HCT116 (cell line): ENCODE results near the gene CTBP2. TPM values are rescaled to one million over a fixed set of nuclear protein-coding genes. Genes with fewer than 3 reads are reported as not detected.

ENCODE experiments used
- ATAC-seq: fragments of 200-7000 bp; cut with Tn5 transposase; 2 replicates; pipeline ENCODE4 v1.9.1; 2020; ENCODE audit warnings: mild to moderate bottlenecking, moderate library complexity
- BruUV-seq: library from RNA; stranded (reverse); fragments of 400-500 nt; replicated peaks from 2 replicates; lab custom pipeline; 2021; lab: Mats Ljungman, UMichigan
- CTCF ChIA-PET: fragments of 300-600 bp; sonication (Branson Sonifier 250); formaldehyde crosslinking; loops from one replicate; lab custom pipeline; 2021; ENCODE audit warnings: antibody characterized with exemption; lab: Charles Lee
- POLR2A ChIA-PET: fragments of 300-600, 350-600 bp; sonication (Branson Sonifier 250); formaldehyde crosslinking; loops from one replicate; lab custom pipeline; 2021; ENCODE audit warnings: antibody characterized with exemption; lab: Charles Lee
- RAD21 ChIA-PET, 2 experiments: fragments of 300-600 bp; sonication (Branson Sonifier 250); formaldehyde crosslinking; loops; one replicate each; lab custom pipeline; 2023; ENCODE audit warnings: low total read pairs in 2 of 2; ENCODE audit not compliant: uncharacterized antibody in 2 of 2, unreplicated experiment in 2 of 2, low non-redundant PET in 1 of 2; lab: Charles Lee
- DNase-seq: peaks from one replicate; pipeline ENCODE4 v3.0.0-alpha.2; 2010; ENCODE audit warnings: low read depth, low spot score
- H2AFZ ChIP-seq: fragments of 200-600 bp; shearing (Covaris generic), sonication (generic); 2 replicates; pipeline ENCODE4 v1.6.1; 2017; ENCODE audit warnings: low read depth, mixed run types, mixed read lengths, antibody characterized with exemption, low read length; ENCODE audit not compliant: poor library complexity, severe bottlenecking
- H3K27ac ChIP-seq: 2 replicates; pipeline ENCODE4 v1.5.1; 2012; ENCODE audit warnings: low read depth, low read length
- H3K27me3 ChIP-seq: fragments of 200-600 bp; sonication (generic); 2 replicates; pipeline ENCODE4 v1.6.1; 2016; ENCODE audit warnings: mixed run types, low read length, mixed read lengths; ENCODE audit not compliant: insufficient read depth
- H3K36me3 ChIP-seq, 2 experiments: fragments of 200-500 bp in 1 of 2; fragments of 200-600 bp in 1 of 2; sonication (Bioruptor generic) in 1 of 2; sonication (generic) in 1 of 2; 2 replicates each; pipeline versions ENCODE4 v1.5.1 to v1.6.1; 2014 to 2016; ENCODE audit warnings: low read length in 2 of 2, inconsistent platforms in 1 of 2, mixed read lengths in 1 of 2, mixed run types in 1 of 2; ENCODE audit not compliant: insufficient read depth in 2 of 2, control insufficient read depth in 1 of 2
- H3K4me1 ChIP-seq, 2 experiments: fragments of 200-600 bp in 1 of 2; sonication (generic) in 1 of 2; 2 replicates each; pipeline versions ENCODE4 v1.5.1 to v1.6.1; 2012 to 2017; ENCODE audit warnings: low read length in 2 of 2, inconsistent platforms in 1 of 2, mild to moderate bottlenecking in 1 of 2, mixed read lengths in 1 of 2, mixed run types in 1 of 2, moderate library complexity in 1 of 2; ENCODE audit not compliant: insufficient read depth in 2 of 2, control insufficient read depth in 1 of 2
- H3K4me2 ChIP-seq: fragments of 200-600 bp; sonication (generic); 2 replicates; pipeline ENCODE4 v1.6.1; 2017; ENCODE audit warnings: mixed run types, low read length, mixed read lengths
- H3K4me3 ChIP-seq, 2 experiments: fragments of 200-600 bp in 1 of 2; sonication (generic) in 1 of 2; replicated peaks in 1 of 2; 2 replicates each; pipeline ENCODE4 v1.5.1; 2011 to 2016; ENCODE audit warnings: low read length in 2 of 2, control low read depth in 1 of 2, low read depth in 1 of 2, mild to moderate bottlenecking in 1 of 2, mixed read lengths in 1 of 2, mixed run types in 1 of 2
- H3K79me2 ChIP-seq: fragments of 200-600 bp; sonication (generic); 2 replicates; pipeline ENCODE4 v1.6.1; 2017; ENCODE audit warnings: mild to moderate bottlenecking, mixed run types, low read length, moderate library complexity, mixed read lengths; ENCODE audit not compliant: insufficient read depth
- H3K9ac ChIP-seq: fragments of 200-600 bp; sonication (generic); 2 replicates; pipeline ENCODE4 v1.6.1; 2016; ENCODE audit warnings: low read length, mixed read lengths
- H3K9me2 ChIP-seq: fragments of 200-600 bp; sonication (generic), shearing (Covaris generic); 2 replicates; pipeline ENCODE4 v1.6.1; 2017; ENCODE audit warnings: mixed run types, mild to moderate bottlenecking, moderate library complexity; ENCODE audit not compliant: insufficient read depth
- H3K9me3 ChIP-seq, 2 experiments: fragments of 200-500 bp in 1 of 2; fragments of 200-600 bp in 1 of 2; sonication (Bioruptor generic) in 1 of 2; sonication (generic) in 1 of 2; 2 replicates each; pipeline ENCODE4 v1.6.1; 2014 to 2017; ENCODE audit warnings: low read length in 2 of 2, mixed read lengths in 2 of 2, inconsistent platforms in 1 of 2, low read depth in 1 of 2, mild to moderate bottlenecking in 1 of 2, mixed run types in 1 of 2, moderate library complexity in 1 of 2; ENCODE audit not compliant: control insufficient read depth in 1 of 2, insufficient read depth in 1 of 2
- H4K20me1 ChIP-seq: fragments of 200-600 bp; sonication (generic), shearing (Covaris generic); 2 replicates; pipeline ENCODE4 v1.6.1; 2017; ENCODE audit warnings: mixed run types, mild to moderate bottlenecking, moderate library complexity; ENCODE audit not compliant: insufficient read depth
- EZH2 ChIP-seq: fragments of 200-600 bp; sonication (generic); IDR thresholded peaks from 2 replicates; pipeline ENCODE4 v1.6.1; 2017; ENCODE audit warnings: antibody characterized with exemption, mixed run types
- EZH2phosphoT487 ChIP-seq: fragments of 200-600 bp; IDR thresholded peaks from 2 replicates; pipeline ENCODE4 v1.6.1; 2018; ENCODE audit warnings: antibody characterized with exemption, borderline replicate concordance
- FOSL1 ChIP-seq: IDR thresholded peaks from 2 replicates; pipeline ENCODE4 v1.6.1; 2012; ENCODE audit warnings: low read depth
- RAD21 ChIP-seq: IDR thresholded peaks from 2 replicates; pipeline ENCODE4 v1.6.1; 2012; ENCODE audit warnings: low read depth, mild to moderate bottlenecking
- intact Hi-C: fragments of 100-400 bp; cut with micrococcal nuclease; formaldehyde crosslinking; loops from 2 replicates; pipeline ENCODE4 v1.10.0; 2022
- total RNA-seq: library from RNA; stranded (reverse); gene quantifications from one replicate; pipeline ENCODE4 v1.2.1, GENCODE V29; 2021; ENCODE audit not compliant: unreplicated experiment

The CTBP2 gene
- total RNA-seq, 1 experiment from 2014 or later = 144 TPM

DNA sequence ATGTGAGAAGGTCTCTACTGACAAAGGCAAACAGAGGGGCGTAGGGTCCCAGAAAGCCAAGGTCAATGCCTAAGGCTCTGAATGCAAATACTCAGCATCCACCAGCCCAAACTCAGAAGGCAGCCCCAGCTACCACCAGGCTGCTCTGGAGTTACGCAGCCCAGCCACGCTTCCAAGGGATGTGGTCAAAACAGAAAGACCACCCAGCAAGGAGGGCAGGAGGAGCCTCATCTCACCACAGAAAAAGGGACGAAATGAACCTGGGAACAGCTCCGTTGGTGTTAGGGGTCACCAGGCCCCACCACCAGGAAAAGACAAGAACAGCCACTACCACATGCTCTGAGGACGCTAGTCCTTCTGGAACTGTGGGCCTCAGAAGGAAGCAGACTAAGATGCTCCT lies 65.1 kb downstream of the CTBP2 start:
- Histone ChIP-seq H3K9me3 (no peaks in the 10 kb centered on the region), H3K27me3 (no peaks in the 10 kb centered on the region), H3K79me2 (peaks cover 97% of the 10 kb centered on the region), H2AFZ (no peak overlapping the region), H3K36me3 (no peaks in the 10 kb centered on the region), H3K9me2 (no peaks in the 10 kb centered on the region), H4K20me1 (peaks cover 7% of the 10 kb centered on the region; the same call in 1 of the 2 replicates), H3K4me1 (peaks cover 0 to 16% of the 10 kb centered on the region in 2 experiments; a peak in 1 of 4 replicates), H3K4me2 (no peak overlapping the region), H3K4me3 (no peak overlapping the region), H3K9ac (no peak overlapping the region), H3K27ac (no peak overlapping the region)
- no peak for TF ChIP-seq EZH2phosphoT487
- intact Hi-C loops = no loop called here
- DNase-seq (no peak), ATAC-seq (no peak)
- ChIA-PET CTCF (no interaction called here), RAD21 (no interaction called here), POLR2A (no interaction called here)
- BruUV-seq = no TSS peak

DNA sequence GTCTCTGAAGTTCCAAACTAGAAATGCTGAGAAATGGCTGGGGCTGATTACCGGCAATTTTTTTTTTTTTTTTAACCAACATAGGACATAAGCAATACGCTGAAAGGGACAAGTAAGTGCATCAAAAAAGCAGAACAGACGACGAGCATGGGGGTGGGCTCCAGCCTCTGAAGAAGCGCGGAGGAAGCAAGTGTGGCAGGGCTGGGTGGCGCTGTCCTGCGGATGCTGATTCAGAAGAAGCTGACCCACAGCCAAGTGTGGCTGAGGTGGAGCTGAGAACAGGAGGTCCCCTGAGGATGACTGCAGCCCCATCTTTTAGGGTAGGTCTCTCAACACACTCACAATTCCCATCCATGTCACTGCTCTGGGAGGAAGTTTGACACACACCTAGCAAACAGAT lies 65.6 kb downstream of the CTBP2 start:
- no peak overlapping the region for H3K9ac ChIP-seq
- H3K27me3 ChIP-seq = no peaks in the 10 kb centered on the region
- H4K20me1 ChIP-seq = peaks cover 7% of the 10 kb centered on the region; the same call in 1 of the 2 replicates
- no peaks in the 10 kb centered on the region for H3K9me2 ChIP-seq
- ATAC-seq (no peak), DNase-seq (no peak)
- ChIA-PET POLR2A (no interaction called here), RAD21 (no interaction called here), CTCF (no interaction called here)
- H3K4me2 ChIP-seq = no peak overlapping the region
- H3K4me1 ChIP-seq = peaks cover 0 to 19% of the 10 kb centered on the region in 2 experiments; a peak in 1 of 4 replicates
- no peaks in the 10 kb centered on the region for H3K9me3 ChIP-seq
- no peak overlapping the region for H3K27ac ChIP-seq
- H3K36me3 ChIP-seq = no peaks in the 10 kb centered on the region
- intact Hi-C loops = no loop called here
- peaks cover 97% of the 10 kb centered on the region for H3K79me2 ChIP-seq
- no peak overlapping the region for H3K4me3 ChIP-seq
- BruUV-seq = no TSS peak
- H2AFZ ChIP-seq = no peak overlapping the region
- TF ChIP-seq RAD21 (no peak), EZH2 (no peak), FOSL1 (no peak)
